Mesenchymal stem cell (in vitro differentiated cells and primary cell): Measurements from ENCODE around the gene LRRC9.

Source experiments
- DNase-seq: peaks from one replicate; pipeline ENCODE4 v3.0.0-alpha.2; 2013
- H2AFZ ChIP-seq: one replicate; pipeline ENCODE4 v1.6.1; 2013; ENCODE audit warnings: low read depth, mild to moderate bottlenecking, control low read depth, inconsistent platforms, low read length, moderate library complexity
- H2AK5ac ChIP-seq: 2 replicates; pipeline ENCODE4 v1.6.1; 2013; ENCODE audit warnings: low read length, moderate library complexity, mild to moderate bottlenecking, inconsistent platforms; ENCODE audit not compliant: severe bottlenecking
- H2BK120ac ChIP-seq: one replicate; pipeline ENCODE4 v1.6.1; 2013; ENCODE audit warnings: low read depth, mild to moderate bottlenecking, inconsistent platforms, low read length, moderate library complexity
- H2BK12ac ChIP-seq, 2 experiments: one replicate each; pipeline ENCODE4 v1.6.1; 2013; ENCODE audit warnings: inconsistent platforms in 2 of 2, low read length in 2 of 2, mild to moderate bottlenecking in 2 of 2, moderate library complexity in 2 of 2, control low read depth in 1 of 2
- H2BK15ac ChIP-seq: one replicate; pipeline ENCODE4 v1.6.1; 2013; ENCODE audit warnings: mild to moderate bottlenecking, low read depth, inconsistent platforms; ENCODE audit not compliant: poor library complexity, severe bottlenecking
- H2BK5ac ChIP-seq: 2 replicates; pipeline ENCODE4 v1.6.1; 2013; ENCODE audit warnings: low read depth, mild to moderate bottlenecking, low read length, control low read depth, inconsistent platforms; ENCODE audit not compliant: poor library complexity, severe bottlenecking
- H3K14ac ChIP-seq, 2 experiments: one replicate each; pipeline ENCODE4 v1.6.1; 2013; ENCODE audit warnings: inconsistent platforms in 2 of 2, low read length in 2 of 2, control low read depth in 1 of 2, mild to moderate bottlenecking in 1 of 2, moderate library complexity in 1 of 2
- H3K18ac ChIP-seq, 2 experiments: one replicate each; pipeline ENCODE4 v1.6.1; 2013; ENCODE audit warnings: inconsistent platforms in 2 of 2, low read length in 2 of 2, control low read depth in 1 of 2, low read depth in 1 of 2, mild to moderate bottlenecking in 1 of 2
- H3K23ac ChIP-seq, 2 experiments: one replicate each; pipeline ENCODE4 v1.6.1; 2013; ENCODE audit warnings: inconsistent platforms in 2 of 2, low read length in 2 of 2, mild to moderate bottlenecking in 2 of 2, moderate library complexity in 2 of 2, control low read depth in 1 of 2
- H3K27ac ChIP-seq: 2 replicates; pipeline ENCODE4 v1.5.1; 2013; ENCODE audit warnings: mild to moderate bottlenecking, moderate library complexity, low read length, control low read depth, inconsistent platforms; ENCODE audit not compliant: poor library complexity, severe bottlenecking
- H3K27me3 ChIP-seq, 2 experiments: 2 replicates each; pipeline versions ENCODE4 v1.6.1 to v1.7.0; 2013; ENCODE audit warnings: low read length in 2 of 2, mild to moderate bottlenecking in 2 of 2, moderate library complexity in 2 of 2, control low read depth in 1 of 2, inconsistent platforms in 1 of 2; ENCODE audit not compliant: control insufficient read depth in 1 of 2, insufficient read depth in 1 of 2
- H3K36me3 ChIP-seq, 2 experiments: 2 replicates each; pipeline versions ENCODE4 v1.6.1 to v1.7.0; 2013; ENCODE audit warnings: low read length in 2 of 2, control low read depth in 1 of 2, inconsistent platforms in 1 of 2, low read depth in 1 of 2, mild to moderate bottlenecking in 1 of 2; ENCODE audit not compliant: insufficient read depth in 2 of 2, control insufficient read depth in 1 of 2
- H3K4ac ChIP-seq, 2 experiments: one replicate each; pipeline ENCODE4 v1.6.1; 2013; ENCODE audit warnings: inconsistent platforms in 2 of 2, low read length in 2 of 2, mild to moderate bottlenecking in 2 of 2, moderate library complexity in 2 of 2, control low read depth in 1 of 2, low read depth in 1 of 2
- H3K4me1 ChIP-seq: 2 replicates; pipeline ENCODE4 v1.6.1; 2013; ENCODE audit warnings: low read depth, low read length, control low read depth; ENCODE audit not compliant: control insufficient read depth, insufficient read depth
- H3K4me2 ChIP-seq: 2 replicates; pipeline ENCODE4 v1.6.1; 2013; ENCODE audit warnings: low read length, mild to moderate bottlenecking, inconsistent platforms; ENCODE audit not compliant: poor library complexity, severe bottlenecking
- H3K4me3 ChIP-seq, 2 experiments: 2 replicates each; pipeline versions ENCODE4 v1.5.1 to v1.7.0; 2013; ENCODE audit warnings: low read length in 2 of 2, mild to moderate bottlenecking in 2 of 2, control low read depth in 1 of 2, low read depth in 1 of 2; ENCODE audit not compliant: insufficient read depth in 1 of 2
- H3K79me1 ChIP-seq: replicated peaks from 2 replicates; pipeline ENCODE4 v1.6.1; 2013; ENCODE audit warnings: mild to moderate bottlenecking, control low read depth, low read length, inconsistent platforms; ENCODE audit not compliant: poor library complexity, severe bottlenecking
- H3K9ac ChIP-seq: 2 replicates; pipeline ENCODE4 v1.7.0; 2013; ENCODE audit warnings: mild to moderate bottlenecking, low read length, moderate library complexity
- H3K9me3 ChIP-seq: 2 replicates; pipeline ENCODE4 v1.7.0; 2013; ENCODE audit warnings: mild to moderate bottlenecking, low read length; ENCODE audit not compliant: control insufficient read depth
- H4K8ac ChIP-seq: one replicate; pipeline ENCODE4 v1.6.1; 2013; ENCODE audit warnings: inconsistent platforms, mild to moderate bottlenecking, low read length, moderate library complexity
- H4K91ac ChIP-seq: one replicate; pipeline ENCODE4 v1.6.1; 2013; ENCODE audit warnings: mild to moderate bottlenecking, low read length, inconsistent platforms
- WGBS: methylation state at CpG from one replicate; pipeline ENCODE4 v1.1.7; 2013; ENCODE audit warnings: mixed read lengths; 5-methylcytosine and 5-hydroxymethylcytosine counted together

Gene LRRC9

GRCh38 chr14:60102389-60102788 lies 182.4 kb downstream of the LRRC9 start:
- H2BK15ac ChIP-seq: no peak overlapping the region
- no peak overlapping the region for H2BK5ac ChIP-seq
- H3K18ac ChIP-seq: no peak overlapping the region
- H2BK12ac ChIP-seq: no peak overlapping the region
- H4K8ac ChIP-seq: no peak overlapping the region
- H3K36me3 ChIP-seq: peaks cover 4 to 14% of the 10 kb centered on the region in 2 experiments
- H2BK120ac ChIP-seq: no peak overlapping the region
- H3K9me3 ChIP-seq: no peaks in the 10 kb centered on the region
- H3K4me1 ChIP-seq: peaks cover 6% of the 10 kb centered on the region
- no peak overlapping the region for H4K91ac ChIP-seq
- 86% methylated on average over 1 of the region's 2 CpGs for WGBS
- no peak overlapping the region for H3K4me2 ChIP-seq
- no peaks in the 10 kb centered on the region for H3K27me3 ChIP-seq
- H3K4ac ChIP-seq: no peak overlapping the region
- no peak overlapping the region for H3K14ac ChIP-seq
- peak overlapping the region in 1 of 2 experiments; percentile 2 for H3K4me3 ChIP-seq
- peak; percentile 65 for DNase-seq
- H3K23ac ChIP-seq: no peak overlapping the region
- peak overlapping the region; percentile 65 for H3K9ac ChIP-seq
- H2AK5ac ChIP-seq: no peak overlapping the region
- H3K79me1 ChIP-seq: no peaks in the 10 kb centered on the region
- no peak overlapping the region for H2AFZ ChIP-seq
- H3K27ac ChIP-seq: no peak overlapping the region

GRCh38 chr14:60106339-60106738 lies 186.4 kb downstream of the LRRC9 start:
- no peak overlapping the region for H2AFZ ChIP-seq
- no peak overlapping the region for H3K27ac ChIP-seq
- H3K23ac ChIP-seq: no peak overlapping the region
- H3K4me3 ChIP-seq: no peak overlapping the region
- H3K4me1 ChIP-seq: peaks cover 4% of the 10 kb centered on the region
- no peaks in the 10 kb centered on the region for H3K27me3 ChIP-seq
- H3K9me3 ChIP-seq: no peaks in the 10 kb centered on the region
- H3K36me3 ChIP-seq: peaks cover 7 to 34% of the 10 kb centered on the region in 2 experiments
- H2BK15ac ChIP-seq: no peak overlapping the region
- peak; percentile 86 for DNase-seq
- no peak overlapping the region for H3K4ac ChIP-seq
- H4K8ac ChIP-seq: no peak overlapping the region
- peaks cover 4% of the 10 kb centered on the region for H3K79me1 ChIP-seq
- H2BK120ac ChIP-seq: no peak overlapping the region
- H4K91ac ChIP-seq: no peak overlapping the region
- 36% methylated on average over 2 of the region's 2 CpGs for WGBS
- H3K14ac ChIP-seq: no peak overlapping the region
- no peak overlapping the region for H2AK5ac ChIP-seq
- no peak overlapping the region for H3K18ac ChIP-seq
- no peak overlapping the region for H3K4me2 ChIP-seq
- no peak overlapping the region for H2BK5ac ChIP-seq
- H3K9ac ChIP-seq: peak overlapping the region; percentile 72
- no peak overlapping the region for H2BK12ac ChIP-seq

- H3K18ac ChIP-seq: no peak overlapping the region
- H3K4me2 ChIP-seq: no peak overlapping the region
- peaks cover 7 to 35% of the 10 kb centered on the region in 2 experiments for H3K36me3 ChIP-seq
- H2AFZ ChIP-seq: no peak overlapping the region
- H3K27ac ChIP-seq: peak overlapping the region; percentile 17
- no peak overlapping the region for H2BK12ac ChIP-seq
- H3K4me3 ChIP-seq: no peak overlapping the region
- H3K4ac ChIP-seq: no peak overlapping the region
- no peak overlapping the region for H2BK120ac ChIP-seq
- peak overlapping the region; percentile 72 for H3K9ac ChIP-seq
- no peak overlapping the region for H2AK5ac ChIP-seq
- peaks cover 4% of the 10 kb centered on the region for H3K79me1 ChIP-seq
- H3K27me3 ChIP-seq: no peaks in the 10 kb centered on the region
- no peak overlapping the region for H4K91ac ChIP-seq
- 96% methylated on average over 2 of the region's 4 CpGs for WGBS
- DNase-seq: no peak
- H2BK5ac ChIP-seq: no peak overlapping the region
- no peaks in the 10 kb centered on the region for H3K9me3 ChIP-seq
- H3K23ac ChIP-seq: no peak overlapping the region
- H2BK15ac ChIP-seq: no peak overlapping the region
- H3K14ac ChIP-seq: no peak overlapping the region
- H4K8ac ChIP-seq: no peak overlapping the region
- peaks cover 4% of the 10 kb centered on the region for H3K4me1 ChIP-seq
Measured at GRCh38 chr14:60107477-60107876, 187.5 kb downstream of the LRRC9 start.

GRCh38 chr14:60111732-60112131 lies 191.8 kb downstream of the LRRC9 start:
- H3K14ac ChIP-seq: no peak overlapping the region
- no peak overlapping the region for H2AFZ ChIP-seq
- H3K79me1 ChIP-seq: peaks cover 6% of the 10 kb centered on the region
- no peak overlapping the region for H3K18ac ChIP-seq
- H2AK5ac ChIP-seq: no peak overlapping the region
- H4K8ac ChIP-seq: no peak overlapping the region
- no peak overlapping the region for H3K4me3 ChIP-seq
- no peak overlapping the region for H3K4ac ChIP-seq
- peak overlapping the region; percentile 70 for H3K9ac ChIP-seq
- DNase-seq: no peak
- no peak overlapping the region for H3K23ac ChIP-seq
- no peak overlapping the region for H2BK5ac ChIP-seq
- no peaks in the 10 kb centered on the region for H3K9me3 ChIP-seq
- peaks cover 11 to 55% of the 10 kb centered on the region in 2 experiments for H3K36me3 ChIP-seq
- H2BK12ac ChIP-seq: no peak overlapping the region
- no peak overlapping the region for H4K91ac ChIP-seq
- H3K4me1 ChIP-seq: peaks cover 1% of the 10 kb centered on the region
- no peaks in the 10 kb centered on the region for H3K27me3 ChIP-seq
- no peak overlapping the region for H2BK15ac ChIP-seq
- no peak overlapping the region for H3K27ac ChIP-seq
- no CpG with 5 or more reads among the region's 2 CpGs for WGBS
- H3K4me2 ChIP-seq: no peak overlapping the region
- no peak overlapping the region for H2BK120ac ChIP-seq
